Endothelial cell of umbilical vein (primary cell): ENCODE measurements around the gene ATP1B3. TPM values are rescaled to one million over a fixed set of nuclear protein-coding genes. Genes with fewer than 3 reads are reported as not detected.

Source experiments
- BruUV-seq: library from RNA; stranded (reverse); fragments of 400-500 nt; replicated peaks from 2 replicates; lab custom pipeline; 2021; lab: Mats Ljungman, UMichigan
- CTCF ChIA-PET: fragments of 300-600, 350-600 bp; sonication (Branson Sonifier 250); formaldehyde crosslinking; loops from one replicate; lab custom pipeline; 2021; ENCODE audit warnings: antibody characterized with exemption, inconsistent platforms; lab: Charles Lee
- POLR2A ChIA-PET: fragments of 300-600, 350-600 bp; sonication (Branson Sonifier 250); formaldehyde crosslinking; loops from one replicate; lab custom pipeline; 2021; ENCODE audit warnings: antibody characterized with exemption, inconsistent platforms; lab: Charles Lee
- DNase-seq: peaks from one replicate; pipeline ENCODE4 v3.0.0-alpha.2; 2011; ENCODE audit warnings: low read depth, low spot score
- FAIRE-seq: peaks from 2 replicates; lab custom pipeline; 2011; peaks lifted over from hg19 to GRCh38; lab: Jason Lieb, UNC
- H2AFZ ChIP-seq: 2 replicates; pipeline ENCODE4 v1.6.0; 2012; ENCODE audit warnings: low read depth, low read length, control low read depth, inconsistent platforms
- H3K27ac ChIP-seq: 2 replicates; pipeline ENCODE4 v1.5.1; 2011; ENCODE audit warnings: low read depth, mild to moderate bottlenecking, control low read depth, low read length, moderate library complexity; ENCODE audit not compliant: insufficient read depth
- H3K27me3 ChIP-seq, 2 experiments: 2 replicates each; pipeline versions ENCODE4 v1.6.0 to v1.6.1; 2011; ENCODE audit warnings: low read length in 2 of 2, mixed read lengths in 1 of 2; ENCODE audit not compliant: control insufficient read depth in 2 of 2, insufficient read depth in 2 of 2
- H3K36me3 ChIP-seq, 2 experiments: 2 replicates in 1 of 2; 3 replicates in 1 of 2; pipeline ENCODE4 v1.5.1; 2011; ENCODE audit warnings: low read length in 2 of 2, mild to moderate bottlenecking in 1 of 2, moderate library complexity in 1 of 2; ENCODE audit not compliant: control insufficient read depth in 2 of 2, insufficient read depth in 2 of 2; ENCODE audit errors: extremely low read depth in 1 of 2
- H3K4me1 ChIP-seq: 3 replicates; pipeline ENCODE4 v1.5.1; 2011; ENCODE audit warnings: mild to moderate bottlenecking, low read length; ENCODE audit not compliant: control insufficient read depth, insufficient read depth; ENCODE audit errors: extremely low read depth
- H3K4me2 ChIP-seq: 2 replicates; pipeline ENCODE4 v1.6.1; 2011; ENCODE audit warnings: low read length, control low read depth, mixed read lengths; ENCODE audit not compliant: insufficient read depth
- H3K4me3 ChIP-seq, 3 experiments: fragments of 200-600 bp in 1 of 3; sonication (generic), shearing (Covaris generic) in 1 of 3; replicated peaks in 1 of 3; 2 replicates each; pipeline ENCODE4 v1.5.1; 2011 to 2016; ENCODE audit warnings: control low read depth in 3 of 3, low read length in 3 of 3, mild to moderate bottlenecking in 2 of 3, inconsistent platforms in 1 of 3, low read depth in 1 of 3, moderate library complexity in 1 of 3; ENCODE audit not compliant: insufficient read depth in 1 of 3
- H3K79me2 ChIP-seq: 2 replicates; pipeline ENCODE4 v1.6.0; 2012; ENCODE audit warnings: low read length, inconsistent platforms; ENCODE audit not compliant: control insufficient read depth, insufficient read depth
- H3K9ac ChIP-seq: replicated peaks from 2 replicates; pipeline ENCODE3; 2011; ENCODE audit warnings: low read length, control low read depth; ENCODE audit not compliant: insufficient read depth; ENCODE audit errors: extremely low read depth
- H3K9me1 ChIP-seq: replicated peaks from 3 replicates; pipeline ENCODE4 v1.6.0; 2011; ENCODE audit warnings: mild to moderate bottlenecking, low read length; ENCODE audit not compliant: control insufficient read depth, insufficient read depth; ENCODE audit errors: extremely low read depth
- H3K9me3 ChIP-seq: replicated peaks from 2 replicates; pipeline ENCODE4 v1.5.1; 2012; ENCODE audit warnings: low read length, inconsistent platforms; ENCODE audit not compliant: control insufficient read depth, insufficient read depth
- H4K20me1 ChIP-seq: replicated peaks from 2 replicates; pipeline ENCODE3; 2011; ENCODE audit warnings: mild to moderate bottlenecking, low read length; ENCODE audit not compliant: control insufficient read depth, insufficient read depth; ENCODE audit errors: extremely low read depth
- CTCF ChIP-seq, 2 donors: IDR thresholded peaks; 1 replicate in 1 of 2; 2 replicates in 1 of 2; pipeline ENCODE4 v1.5.1; 2011; ENCODE audit warnings: low read length in 2 of 2, mild to moderate bottlenecking in 2 of 2, moderate library complexity in 2 of 2, control low read depth in 1 of 2, inconsistent platforms in 1 of 2, low read depth in 1 of 2; ENCODE audit not compliant: insufficient read depth in 1 of 2; ENCODE audit errors: extremely low read depth in 1 of 2
- EZH2 ChIP-seq: IDR thresholded peaks from 2 replicates; pipeline ENCODE4 v1.6.1; 2012; ENCODE audit warnings: borderline replicate concordance, low read depth, mild to moderate bottlenecking, moderate library complexity, low read length, inconsistent platforms; ENCODE audit not compliant: severe bottlenecking
- FOS ChIP-seq: IDR thresholded peaks from 2 replicates; pipeline ENCODE4 v1.6.1; 2011; ENCODE audit warnings: mild to moderate bottlenecking, low read length, moderate library complexity, borderline replicate concordance; ENCODE audit not compliant: insufficient read depth
- GATA2 ChIP-seq: IDR thresholded peaks from 2 replicates; pipeline ENCODE4 v1.7.0; 2011; ENCODE audit warnings: low read depth, mild to moderate bottlenecking, moderate library complexity, mixed read lengths, low read length; ENCODE audit not compliant: insufficient read length, insufficient read depth
- JUN ChIP-seq: IDR thresholded peaks from 2 replicates; pipeline ENCODE4 v1.6.1; 2011; ENCODE audit warnings: borderline replicate concordance, low read depth; ENCODE audit not compliant: insufficient read length, insufficient read depth
- MAX ChIP-seq: IDR thresholded peaks from 2 replicates; pipeline ENCODE4 v1.6.1; 2011; ENCODE audit not compliant: insufficient read depth, insufficient read length
- MYC ChIP-seq: IDR thresholded peaks from one replicate; pipeline ENCODE4 v1.6.1; 2011; ENCODE audit warnings: mild to moderate bottlenecking, low read depth, low read length
- POLR2A ChIP-seq: IDR thresholded peaks from 2 replicates; pipeline ENCODE4 v1.6.1; 2012; ENCODE audit warnings: low read depth, mild to moderate bottlenecking, control low read depth, low read length
- POLR2AphosphoS5 ChIP-seq: IDR thresholded peaks from 2 replicates; pipeline ENCODE4 v1.6.1; 2012; ENCODE audit warnings: low read depth, mild to moderate bottlenecking, control low read depth, low read length, moderate library complexity; ENCODE audit not compliant: insufficient read depth
- dilution Hi-C: fragments of 300-500 bp; cut with MboI; formaldehyde crosslinking; loops from one replicate; pipeline ENCODE4 v1.15.0; 2019; ENCODE audit warnings: low sequenced_read_pairs; ENCODE audit not compliant: extremely low pct_ligation_motif_present
- intact Hi-C: fragments of 100-400 bp; cut with micrococcal nuclease; formaldehyde crosslinking; loops from one replicate; pipeline ENCODE4 v1.10.0; 2022
- polyA plus RNA-seq, 4 experiments: library from polyadenylated mRNA; depleted of rRNA in 3 of 4; stranded (reverse) in 3 of 4; unstranded in 1 of 4; fragments of >200 nt; gene quantifications; 2 replicates each; pipeline versions ENCODE4 v1.2.1 to v1.2.3, GENCODE V29; 2011 to 2012; ENCODE audit warnings: missing spikeins in 1 of 4
- total RNA-seq: library from RNA; stranded (reverse); gene quantifications from 2 replicates; pipeline ENCODE4 v1.2.3, GENCODE V29; 2021

Gene ATP1B3
- total and polyA plus RNA-seq, 2 donors (not counting 3 experiments of a cell fraction or from before 2014, with no cell fraction given) = 227 to 279 TPM

GRCh38 chr3:141859651-141860050 is 16.8 kb upstream of the ATP1B3 start:
- BruUV-seq = no TSS peak
- CTCF ChIA-PET = interaction anchor here (1.4 to 2.2 kb wide), 2 partner anchors 16 kb away, joined by 8 to 11 read pairs; partner anchors contain the start of gene ATP1B3

More at GRCh38 chr3:141859651-141860050, 16.8 kb upstream of the ATP1B3 start:
- DNase-seq (no peak), FAIRE-seq (no peak)
- TF ChIP-seq MAX (no peak), JUN (no peak), POLR2AphosphoS5 (no peak), CTCF (IDR thresholded peaks at IDR 0.05; ENCODE audit: extremely low read depth in 1 of 2, insufficient read depth in 1 of 2, low read depth in 1 of 2, low read length in 2 of 2) (no peak), POLR2A (no peak), EZH2 (no peak), MYC (no peak), FOS (no peak), GATA2 (no peak)
- H3K79me2 ChIP-seq = no peaks in the 10 kb centered on the region
- H3K27me3 ChIP-seq = no peaks in the 10 kb centered on the region
- H3K36me3 ChIP-seq = no peaks in the 10 kb centered on the region
- peaks cover 19% of the 10 kb centered on the region for H3K4me1 ChIP-seq
- H3K27ac ChIP-seq = no peak overlapping the region
- H3K4me2 ChIP-seq = no peak overlapping the region
- H3K9me1 ChIP-seq = no peaks in the 10 kb centered on the region
- intact Hi-C loops (loop anchor here (2.0 kb wide), 1 partner anchor 15 kb away; no protein-coding TSS in a partner anchor), dilution Hi-C loops (no loop called here)
- no peaks in the 10 kb centered on the region for H3K9me3 ChIP-seq
- no peak overlapping the region for H3K4me3 ChIP-seq
- no peak overlapping the region for H2AFZ ChIP-seq
- POLR2A ChIA-PET = no interaction called here
- H3K9ac ChIP-seq = no peak overlapping the region
- H4K20me1 ChIP-seq = no peaks in the 10 kb centered on the region
